Effector memory CD8-positive, alpha-beta T cell (primary cell): ENCODE measurements around the gene FGD5.

Source experiments
- ATAC-seq: fragments of 150-1000 bp; cut with Tn5 transposase; replicated peaks from 2 replicates; pipeline ENCODE4 v1.10.0; 2021; ENCODE audit warnings: mild to moderate bottlenecking, moderate library complexity
- DNase-seq, 3 experiments: peaks; one replicate each; pipeline ENCODE4 v3.0.0; 2021
- H3K27ac Mint-ChIP-seq, 2 donors: one replicate each; pipeline ENCODE4 v1.8.0; 2022; ENCODE audit warnings: mild to moderate bottlenecking in 2 of 2, mixed read lengths in 2 of 2, moderate library complexity in 2 of 2
- H3K27me3 Mint-ChIP-seq, 2 donors: one replicate each; pipeline ENCODE4 v1.8.0; 2022; ENCODE audit warnings: mixed read lengths in 2 of 2
- H3K36me3 Mint-ChIP-seq: one replicate; pipeline ENCODE4 v1.8.0; 2022; ENCODE audit warnings: mild to moderate bottlenecking, moderate library complexity, mixed read lengths; ENCODE audit not compliant: insufficient read depth
- H3K4me1 Mint-ChIP-seq, 2 donors: one replicate each; pipeline ENCODE4 v1.8.0; 2022; ENCODE audit warnings: low read depth in 2 of 2, mixed read lengths in 2 of 2
- H3K4me3 Mint-ChIP-seq, 2 donors: one replicate each; pipeline ENCODE4 v1.8.0; 2022; ENCODE audit warnings: mild to moderate bottlenecking in 2 of 2, mixed read lengths in 2 of 2, moderate library complexity in 2 of 2
- H3K9me3 Mint-ChIP-seq, 2 donors: one replicate each; pipeline ENCODE4 v1.8.0; 2022; ENCODE audit warnings: mixed read lengths in 2 of 2

The FGD5 gene

GRCh38 chr3:14913926-14914778 is 95.4 kb downstream of the FGD5 start:
- Mint-ChIP-seq H3K27me3 (peaks cover 33 to 84% of the 10 kb centered on the region in 2 donors), H3K4me3 (no peak overlapping the region), H3K36me3 (no peaks in the 10 kb centered on the region), H3K9me3 (no peaks in the 10 kb centered on the region), H3K27ac (no peak overlapping the region), H3K4me1 (peaks cover 0 to 2% of the 10 kb centered on the region in 2 donors)
- DNase-seq, result no peak
- no peak for ATAC-seq

DNA sequence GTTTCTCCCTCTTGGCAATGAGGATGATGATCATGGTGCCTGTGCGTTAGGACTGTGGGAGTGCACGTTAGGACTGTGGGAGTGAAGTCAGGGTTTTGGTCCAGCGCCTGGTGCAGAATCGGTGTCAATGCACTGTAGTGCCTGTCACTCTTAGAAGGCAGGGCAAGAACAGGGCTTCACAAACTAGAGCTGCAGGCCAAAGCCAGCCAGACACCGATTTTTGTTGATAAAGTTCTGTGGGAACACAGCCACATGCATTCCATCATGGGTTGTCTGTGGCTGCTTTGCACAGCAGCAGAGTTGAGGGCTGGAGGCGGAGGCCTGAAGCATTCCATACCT is 96.0 kb downstream of the FGD5 start:
- Mint-ChIP-seq H3K36me3 (no peaks in the 10 kb centered on the region), H3K4me3 (no peak overlapping the region), H3K4me1 (peaks cover 0 to 2% of the 10 kb centered on the region in 2 donors), H3K27ac (no peak overlapping the region), H3K9me3 (no peaks in the 10 kb centered on the region), H3K27me3 (peaks cover 33 to 79% of the 10 kb centered on the region in 2 donors)
- no peak for DNase-seq
- no peak for ATAC-seq

- Mint-ChIP-seq H3K36me3 (no peaks in the 10 kb centered on the region), H3K27ac (no peak overlapping the region), H3K4me1 (peaks cover 0 to 2% of the 10 kb centered on the region in 2 donors), H3K27me3 (peaks cover 30 to 72% of the 10 kb centered on the region in 2 donors), H3K9me3 (no peaks in the 10 kb centered on the region), H3K4me3 (no peak overlapping the region)
- ATAC-seq (no peak), DNase-seq (no peak)
Observed at GRCh38 chr3:14915636-14916222, 97.0 kb downstream of the FGD5 start.

DNA sequence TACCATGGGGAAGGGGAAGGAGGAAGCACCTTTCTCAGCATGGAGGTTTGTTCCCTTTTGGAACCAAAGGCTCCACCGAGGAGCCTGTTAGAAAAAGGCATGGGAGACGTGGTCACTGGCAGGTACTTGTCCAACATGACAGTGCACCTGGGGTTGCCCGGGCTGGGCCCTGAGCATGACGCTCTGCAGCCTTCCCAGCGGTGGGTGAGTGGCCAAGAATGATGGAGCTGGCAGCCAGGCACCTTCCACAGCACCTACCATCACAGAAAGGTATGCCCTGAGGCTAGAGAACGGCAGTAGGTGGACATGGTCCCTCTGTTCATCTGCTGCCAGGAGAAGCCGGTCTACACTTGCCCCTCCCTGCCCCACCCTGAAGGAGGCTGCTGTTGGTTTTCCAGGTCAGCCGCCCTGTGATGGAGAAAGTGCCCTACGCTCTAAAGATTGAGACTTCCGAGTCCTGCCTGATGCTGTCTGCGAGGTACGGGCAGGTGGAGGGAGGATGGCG is 99.6 kb downstream of the FGD5 start:
- Mint-ChIP-seq H3K4me1 (peaks cover 0 to 3% of the 10 kb centered on the region in 2 donors), H3K9me3 (no peaks in the 10 kb centered on the region), H3K36me3 (no peaks in the 10 kb centered on the region), H3K27ac (no peak overlapping the region), H3K4me3 (no peak overlapping the region), H3K27me3 (peaks cover 14 to 46% of the 10 kb centered on the region in 2 donors)
- DNase-seq, result no peak
- no peak for ATAC-seq

DNA sequence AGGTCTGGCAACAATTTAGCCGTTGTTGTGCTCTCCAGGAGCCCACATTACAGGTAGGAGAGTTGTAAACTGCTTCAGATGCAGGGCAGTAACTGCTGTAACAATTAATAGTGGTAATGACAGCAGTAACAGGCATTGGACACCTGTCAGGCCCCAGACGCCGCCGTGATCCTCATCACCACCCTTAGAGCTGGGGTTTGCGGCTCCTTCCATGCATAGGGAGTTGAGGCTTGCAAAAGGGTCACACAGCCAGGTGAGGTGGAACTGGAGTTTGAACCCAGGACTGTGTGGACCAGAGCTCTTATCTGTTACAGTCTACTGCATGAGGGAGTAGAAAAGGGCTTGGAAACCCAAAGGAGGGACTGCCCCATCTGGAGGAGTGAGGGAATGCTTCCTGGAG is 101.8 kb downstream of the FGD5 start:
- no peak for ATAC-seq
- no peak overlapping the region for H3K27ac Mint-ChIP-seq
- peaks cover 0 to 3% of the 10 kb centered on the region in 2 donors for H3K4me1 Mint-ChIP-seq
- H3K9me3 Mint-ChIP-seq, result no peaks in the 10 kb centered on the region
- no peak for DNase-seq
- no peak overlapping the region for H3K4me3 Mint-ChIP-seq
- H3K27me3 Mint-ChIP-seq, result peaks cover 6 to 25% of the 10 kb centered on the region in 2 donors
- H3K36me3 Mint-ChIP-seq, result no peaks in the 10 kb centered on the region

- peaks cover 6 to 23% of the 10 kb centered on the region in 2 donors for H3K27me3 Mint-ChIP-seq
- DNase-seq, result peak; percentile 78 to 86 (median 80)
- H3K4me1 Mint-ChIP-seq, result peaks cover 0 to 3% of the 10 kb centered on the region in 2 donors
- no peaks in the 10 kb centered on the region for H3K9me3 Mint-ChIP-seq
- no peaks in the 10 kb centered on the region for H3K36me3 Mint-ChIP-seq
- H3K4me3 Mint-ChIP-seq, result no peak overlapping the region
- no peak overlapping the region for H3K27ac Mint-ChIP-seq
- ATAC-seq, result peak; percentile 98
Observed at GRCh38 chr3:14921034-14921616, 102.4 kb downstream of the FGD5 start.

DNA sequence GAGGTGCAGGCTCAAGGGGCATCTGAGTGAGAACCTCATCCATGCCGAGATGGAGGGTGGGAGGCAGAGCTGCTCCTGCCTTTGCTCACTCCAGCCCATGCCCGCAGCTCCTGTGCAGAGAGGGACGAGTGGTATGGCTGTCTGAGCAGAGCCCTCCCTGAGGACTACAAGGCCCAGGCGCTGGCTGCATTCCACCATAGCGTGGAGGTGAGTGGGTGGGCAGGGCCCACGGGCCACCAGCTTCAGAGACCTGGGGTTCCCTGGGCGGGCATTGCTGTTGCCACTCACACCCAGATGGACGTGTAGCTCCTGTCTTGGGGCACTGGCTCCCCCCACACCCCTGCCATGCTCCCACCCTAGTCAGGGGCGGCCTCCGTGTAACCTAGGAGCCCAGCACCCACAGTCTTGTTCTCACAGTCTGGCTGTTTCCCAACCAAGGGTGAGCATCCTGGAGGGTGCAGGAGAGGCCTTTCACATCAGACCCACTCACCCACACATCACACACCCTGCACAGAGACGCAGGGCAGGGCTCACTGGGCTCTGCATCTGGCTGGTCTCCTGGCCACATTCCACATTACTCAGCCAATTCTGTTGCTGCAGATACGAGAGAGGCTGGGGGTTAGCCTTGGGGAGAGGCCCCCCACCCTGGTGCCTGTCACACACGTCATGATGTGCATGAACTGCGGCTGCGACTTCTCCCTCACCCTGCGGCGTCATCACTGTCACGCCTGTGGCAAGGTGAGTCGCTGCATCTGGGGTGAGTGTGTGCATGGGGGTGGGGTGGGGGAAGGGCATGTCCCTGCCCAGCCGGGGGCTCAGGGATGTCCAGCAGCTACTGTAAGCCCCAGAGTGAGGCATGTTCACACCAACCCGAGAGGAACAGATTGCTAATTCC is 103.3 kb downstream of the FGD5 start:
- Mint-ChIP-seq H3K9me3 (no peaks in the 10 kb centered on the region), H3K27me3 (peaks cover 6 to 14% of the 10 kb centered on the region in 2 donors), H3K4me1 (peaks cover 0 to 3% of the 10 kb centered on the region in 2 donors), H3K36me3 (no peaks in the 10 kb centered on the region), H3K27ac (no peak overlapping the region), H3K4me3 (no peak overlapping the region)
- DNase-seq, result no peak
- no peak for ATAC-seq

DNA sequence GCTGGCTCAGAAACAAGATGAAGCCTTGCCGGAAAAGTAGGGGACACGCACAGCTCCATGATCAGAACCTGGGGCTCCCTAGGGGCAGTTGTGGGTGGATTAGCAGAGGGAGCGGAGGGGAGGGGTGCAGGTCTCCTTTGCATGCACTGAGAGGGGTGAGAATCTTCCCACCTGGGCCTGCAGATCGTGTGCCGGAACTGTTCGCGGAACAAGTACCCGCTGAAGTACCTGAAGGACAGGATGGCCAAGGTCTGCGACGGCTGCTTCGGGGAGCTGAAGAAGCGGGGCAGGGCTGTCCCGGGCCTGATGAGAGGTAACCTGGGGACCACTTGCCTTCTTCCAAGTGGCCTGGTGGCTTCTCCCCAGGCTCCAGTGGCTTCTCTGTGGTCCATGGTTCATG is 104.1 kb downstream of the FGD5 start:
- Mint-ChIP-seq H3K4me3 (no peak overlapping the region), H3K27me3 (peaks cover 3 to 6% of the 10 kb centered on the region in 2 donors), H3K27ac (no peak overlapping the region), H3K9me3 (no peaks in the 10 kb centered on the region), H3K4me1 (peaks cover 0 to 3% of the 10 kb centered on the region in 2 donors), H3K36me3 (no peaks in the 10 kb centered on the region)
- DNase-seq (no peak), ATAC-seq (no peak)

DNA sequence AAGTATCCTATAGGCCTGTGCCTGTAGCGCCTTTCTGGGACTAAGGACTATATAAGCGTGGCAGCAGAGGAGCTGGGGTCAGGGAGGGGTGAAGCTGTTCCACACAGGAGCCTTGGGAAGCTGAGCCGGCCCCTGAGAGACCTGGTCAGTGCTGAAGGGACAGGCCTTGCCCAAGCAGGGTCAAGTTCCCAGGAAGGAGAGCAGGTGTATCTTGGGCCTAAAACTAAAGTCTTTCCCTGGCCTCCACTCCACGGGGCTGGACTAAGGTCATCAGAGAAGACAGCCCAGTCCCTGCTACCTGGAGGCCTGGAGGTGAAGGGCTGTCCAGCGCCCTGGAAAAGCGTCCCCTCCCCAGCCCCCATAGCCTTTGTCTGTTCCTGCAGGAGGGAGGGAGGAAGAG is 104.7 kb downstream of the FGD5 start:
- DNase-seq (no peak), ATAC-seq (no peak)
- Mint-ChIP-seq H3K27ac (no peak overlapping the region), H3K4me3 (no peak overlapping the region), H3K9me3 (no peaks in the 10 kb centered on the region), H3K4me1 (peaks cover 0 to 1% of the 10 kb centered on the region in 2 donors), H3K27me3 (no peaks in the 10 kb centered on the region), H3K36me3 (no peaks in the 10 kb centered on the region)

DNA sequence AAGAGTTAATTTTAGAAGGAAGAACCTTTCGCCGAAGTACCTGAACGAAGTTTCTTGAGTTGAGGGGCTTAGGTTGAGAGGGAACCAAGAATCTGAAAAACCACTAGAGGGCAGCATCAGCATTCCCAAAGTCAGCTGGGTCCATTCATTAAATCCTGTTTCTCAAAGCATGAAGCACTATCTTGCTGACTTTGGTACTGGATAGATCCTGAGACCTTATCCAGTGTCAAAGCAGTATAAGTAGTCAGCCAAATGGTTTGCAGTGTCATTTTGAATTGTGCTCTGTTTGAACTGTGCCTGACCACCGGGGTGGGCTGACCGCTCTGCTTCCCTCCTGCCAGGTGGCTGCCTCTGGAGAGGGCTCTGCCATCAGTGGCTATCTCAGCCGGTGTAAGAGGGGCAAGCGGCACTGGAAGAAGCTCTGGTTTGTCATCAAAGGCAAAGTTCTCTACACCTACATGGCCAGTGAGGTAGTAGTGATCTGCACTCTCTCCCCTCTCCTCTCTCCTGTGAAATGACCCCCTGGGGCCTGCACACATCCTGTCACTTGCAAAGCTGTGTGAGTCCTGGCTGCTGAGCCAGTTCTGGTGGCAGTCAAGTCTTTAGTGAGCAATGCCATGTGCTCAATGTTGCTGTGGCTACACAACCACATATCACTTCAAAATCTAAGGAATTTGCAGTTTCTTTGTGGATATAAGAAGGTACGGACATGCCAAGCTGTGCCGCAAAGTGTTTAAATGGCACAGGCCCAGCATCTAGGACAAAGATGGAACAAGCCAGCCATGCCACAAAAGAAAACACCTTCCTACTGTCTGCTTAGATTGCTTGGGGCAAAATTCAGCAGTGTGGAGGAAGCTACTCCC is 107.2 kb downstream of the FGD5 start:
- Mint-ChIP-seq H3K4me3 (no peak overlapping the region), H3K4me1 (peaks cover 0 to 1% of the 10 kb centered on the region in 2 donors), H3K36me3 (no peaks in the 10 kb centered on the region), H3K27me3 (no peaks in the 10 kb centered on the region), H3K9me3 (no peaks in the 10 kb centered on the region), H3K27ac (no peak overlapping the region)
- ATAC-seq (no peak), DNase-seq (peak in 1 of 3 experiments; percentile 15)

GRCh38 chr3:14926592-14926991 is 107.8 kb downstream of the FGD5 start:
- no peaks in the 10 kb centered on the region for H3K4me1 Mint-ChIP-seq
- no peak for DNase-seq
- H3K27ac Mint-ChIP-seq, result no peak overlapping the region
- no peak overlapping the region for H3K4me3 Mint-ChIP-seq
- H3K36me3 Mint-ChIP-seq, result no peaks in the 10 kb centered on the region
- H3K27me3 Mint-ChIP-seq, result no peaks in the 10 kb centered on the region
- no peak for ATAC-seq
- no peaks in the 10 kb centered on the region for H3K9me3 Mint-ChIP-seq

- no peak overlapping the region for H3K27ac Mint-ChIP-seq
- ATAC-seq, result no peak
- H3K36me3 Mint-ChIP-seq, result no peaks in the 10 kb centered on the region
Observed at GRCh38 chr3:14927308-14927707, 108.5 kb downstream of the FGD5 start.

More at GRCh38 chr3:14927308-14927707, 108.5 kb downstream of the FGD5 start:
- Mint-ChIP-seq H3K27me3 (no peaks in the 10 kb centered on the region), H3K9me3 (no peaks in the 10 kb centered on the region), H3K4me1 (no peaks in the 10 kb centered on the region), H3K4me3 (no peak overlapping the region)
- no peak for DNase-seq
